Smooth muscle cell (in vitro differentiated cells): ENCODE results near the gene DNAH14. TPM values are rescaled to one million over a fixed set of nuclear protein-coding genes. Genes with fewer than 3 reads are reported as not detected.

Experiments used
- DNase-seq: peaks from one replicate; lab custom pipeline; 2025; ENCODE audit not compliant: unreplicated experiment; lab: John Stamatoyannopoulos, UW
- H2AFZ ChIP-seq: fragments of 200-600 bp; sonication (generic); 2 replicates; pipeline ENCODE4 v1.6.0; 2016; ENCODE audit warnings: antibody characterized with exemption, low read depth, mild to moderate bottlenecking
- H3F3A ChIP-seq: fragments of 200-600 bp; sonication (generic); 2 replicates; pipeline ENCODE4 v1.6.0; 2017; ENCODE audit warnings: antibody characterized with exemption, low read depth
- H3K27ac ChIP-seq: fragments of 200-600 bp; sonication (generic); 2 replicates; pipeline ENCODE4 v1.5.1; 2016; ENCODE audit warnings: low read depth, mild to moderate bottlenecking
- H3K27me3 ChIP-seq: fragments of 200-600 bp; sonication (generic); 2 replicates; pipeline ENCODE4 v1.6.1; 2016; ENCODE audit warnings: low read depth, mild to moderate bottlenecking
- H3K36me3 ChIP-seq: fragments of 200-600 bp; sonication (generic); 2 replicates; pipeline ENCODE4 v1.5.1; 2016; ENCODE audit warnings: low read depth
- H3K4me1 ChIP-seq: fragments of 200-600 bp; sonication (generic); 2 replicates; pipeline ENCODE4 v1.5.1; 2016; ENCODE audit warnings: low read depth
- H3K4me2 ChIP-seq: fragments of 200-600 bp; sonication (generic); 2 replicates; pipeline ENCODE4 v1.6.0; 2016; ENCODE audit warnings: mild to moderate bottlenecking
- H3K4me3 ChIP-seq: fragments of 200-600 bp; sonication (generic); 2 replicates; pipeline ENCODE4 v1.5.1; 2016; ENCODE audit warnings: mild to moderate bottlenecking
- H3K79me2 ChIP-seq: fragments of 200-600 bp; sonication (generic); 2 replicates; pipeline ENCODE4 v1.6.0; 2016; ENCODE audit warnings: low read depth, mild to moderate bottlenecking
- H3K9ac ChIP-seq: fragments of 200-600 bp; sonication (generic); 2 replicates; pipeline ENCODE4 v1.6.0; 2016; ENCODE audit warnings: low read depth
- H3K9me3 ChIP-seq: fragments of 200-600 bp; sonication (generic); replicated peaks from 2 replicates; pipeline ENCODE4 v1.5.1; 2016; ENCODE audit warnings: low read depth
- H4K20me1 ChIP-seq: fragments of 200-600 bp; sonication (generic); 2 replicates; pipeline ENCODE4 v1.6.0; 2016; ENCODE audit warnings: low read depth
- CTCF ChIP-seq: fragments of 200-600 bp; sonication (generic); IDR thresholded peaks from 2 replicates; pipeline ENCODE4 v1.5.1; 2017; ENCODE audit warnings: borderline replicate concordance, mild to moderate bottlenecking, antibody characterized with exemption; ENCODE audit not compliant: insufficient read depth, poor library complexity, severe bottlenecking
- WGBS: methylation state at CpG from one replicate; pipeline ENCODE4 v1.1.7; 2016; ENCODE audit warnings: low lambda C conversion rate; 5-methylcytosine and 5-hydroxymethylcytosine counted together
- polyA plus RNA-seq: library from polyadenylated mRNA; unstranded; fragments of >200 nt; fragmentation: Nextera tagmentation; extraction: Ambion mirVana; gene quantifications from 2 replicates; pipeline ENCODE4 v1.2.1, GENCODE V29; 2016
- total RNA-seq: library from RNA; depleted of rRNA; stranded (reverse); fragments of >200 nt; gene quantifications from 2 replicates; pipeline ENCODE4 v1.2.3, GENCODE V29; 2014

The DNAH14 gene
- total and polyA plus RNA-seq, 2 experiments from 2014 or later, result 9.4 to 44.0 TPM

DNA sequence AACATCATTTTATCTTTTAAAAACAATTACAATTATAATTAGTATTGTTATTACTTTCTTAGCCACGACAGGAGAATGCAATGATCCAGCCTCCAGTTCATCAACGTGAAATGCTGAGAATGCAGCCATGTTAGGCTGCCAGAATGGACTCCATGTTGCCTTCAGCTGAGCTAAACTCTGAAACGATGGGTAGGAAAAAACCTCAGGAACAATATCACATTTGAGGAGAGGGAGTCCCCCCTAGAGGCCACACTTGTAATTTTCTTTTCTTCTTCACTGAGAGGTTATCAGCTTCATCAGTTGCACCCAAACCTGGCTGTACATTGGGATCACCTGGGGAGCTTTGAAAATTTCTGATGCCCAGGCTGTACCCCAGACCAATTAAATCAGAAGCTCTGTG, 34.6 kb upstream of the DNAH14 start:
- H3K9me3 ChIP-seq, result no peaks in the 10 kb centered on the region
- 39% methylated on average over 3 of the region's 3 CpGs for WGBS
- H3K36me3 ChIP-seq, result no peaks in the 10 kb centered on the region
- H3K4me1 ChIP-seq, result no peaks in the 10 kb centered on the region
- peak; percentile 19 for TF ChIP-seq CTCF
- H3K79me2 ChIP-seq, result no peaks in the 10 kb centered on the region
- H3K4me3 ChIP-seq, result no peak overlapping the region
- H3F3A ChIP-seq, result no peaks in the 10 kb centered on the region
- no peaks in the 10 kb centered on the region for H3K27me3 ChIP-seq
- DNase-seq, result no peak
- H3K4me2 ChIP-seq, result no peak overlapping the region
- H3K27ac ChIP-seq, result no peak overlapping the region
- no peak overlapping the region for H2AFZ ChIP-seq
- no peaks in the 10 kb centered on the region for H4K20me1 ChIP-seq
- H3K9ac ChIP-seq, result no peak overlapping the region

DNA sequence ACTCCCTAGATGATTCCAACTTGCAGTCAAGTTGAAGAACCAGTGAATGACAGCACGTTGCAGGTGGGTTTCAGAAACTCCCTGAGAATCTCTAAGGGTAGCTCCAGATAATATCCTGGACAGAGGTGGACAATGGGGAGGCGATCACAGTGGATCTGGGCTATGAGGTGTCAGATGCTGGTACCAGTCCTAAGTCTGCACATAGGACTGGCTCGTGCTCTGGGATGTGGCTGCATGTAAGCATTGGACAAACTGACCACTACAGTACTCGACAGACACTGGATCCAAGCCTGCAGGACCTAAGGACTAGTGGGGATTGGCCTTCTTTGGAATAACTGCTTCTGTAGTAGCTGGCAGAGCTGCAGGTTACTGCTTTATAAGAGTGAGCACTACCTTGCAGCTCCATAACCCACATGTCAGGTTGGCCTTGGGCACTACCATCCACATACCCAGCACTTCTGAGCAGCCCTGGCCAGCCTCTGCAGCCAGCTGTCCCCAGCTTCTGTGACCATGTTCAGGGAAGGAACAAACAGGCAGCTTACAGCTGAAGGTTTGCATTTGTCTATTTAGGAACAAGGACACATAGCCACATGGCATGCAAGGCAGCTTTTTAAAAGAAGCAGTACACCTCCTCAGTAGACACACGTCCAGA, 33.2 kb upstream of the DNAH14 start:
- no peak overlapping the region for H3K4me3 ChIP-seq
- H3K4me2 ChIP-seq, result no peak overlapping the region
- no peaks in the 10 kb centered on the region for H3K36me3 ChIP-seq
- H3K4me1 ChIP-seq, result no peaks in the 10 kb centered on the region
- no peaks in the 10 kb centered on the region for H3F3A ChIP-seq
- no peaks in the 10 kb centered on the region for H4K20me1 ChIP-seq
- H2AFZ ChIP-seq, result no peak overlapping the region
- H3K79me2 ChIP-seq, result no peaks in the 10 kb centered on the region
- WGBS, result 96% methylated on average over 5 of the region's 5 CpGs
- H3K9me3 ChIP-seq, result no peaks in the 10 kb centered on the region
- H3K9ac ChIP-seq, result no peak overlapping the region
- TF ChIP-seq CTCF, result no peak
- no peaks in the 10 kb centered on the region for H3K27me3 ChIP-seq
- no peak for DNase-seq
- no peak overlapping the region for H3K27ac ChIP-seq

DNA sequence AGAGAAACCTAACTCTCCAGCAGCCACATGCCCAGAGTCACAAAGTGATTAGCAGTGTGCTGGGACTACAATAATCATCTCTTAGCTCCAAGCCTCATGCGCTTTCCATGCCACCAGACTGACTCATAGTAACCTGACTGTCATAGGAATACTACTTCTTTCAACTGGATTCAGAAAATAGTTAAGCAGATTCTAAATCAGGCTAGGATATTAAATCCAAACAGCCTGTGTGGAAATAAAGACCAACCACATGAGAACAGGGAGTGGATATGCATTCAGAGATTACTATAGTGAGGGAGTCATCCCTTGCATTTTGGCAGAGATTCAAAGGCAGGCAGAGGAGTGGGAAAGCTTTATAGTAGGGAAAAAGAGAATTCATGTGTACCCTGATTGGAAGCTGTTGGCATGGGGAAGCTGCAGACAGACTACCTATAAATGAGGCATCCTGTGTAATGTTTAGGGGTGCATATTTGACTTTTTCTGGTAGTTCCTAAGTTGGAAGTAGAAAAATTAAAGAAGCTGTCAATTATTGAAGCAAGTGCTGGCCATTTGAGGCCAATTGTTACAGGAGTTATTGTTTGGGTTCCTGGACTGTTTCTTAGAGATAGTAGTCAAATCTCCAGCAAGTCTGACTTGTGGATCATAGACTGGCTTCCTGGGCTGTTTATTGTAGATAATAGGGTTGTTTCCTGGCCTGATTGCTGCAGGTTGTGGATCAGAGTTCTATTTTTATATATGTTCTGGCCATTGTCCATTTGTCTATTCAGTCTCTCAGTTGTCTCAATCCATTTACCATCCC, 31.7 kb upstream of the DNAH14 start:
- peaks cover 4% of the 10 kb centered on the region for H3F3A ChIP-seq
- no peaks in the 10 kb centered on the region for H3K4me1 ChIP-seq
- no peak for DNase-seq
- H4K20me1 ChIP-seq, result no peaks in the 10 kb centered on the region
- H3K27me3 ChIP-seq, result no peaks in the 10 kb centered on the region
- no peak overlapping the region for H3K4me3 ChIP-seq
- TF ChIP-seq CTCF, result no peak
- H3K4me2 ChIP-seq, result no peak overlapping the region
- H3K9me3 ChIP-seq, result no peaks in the 10 kb centered on the region
- H3K9ac ChIP-seq, result no peak overlapping the region
- no peak overlapping the region for H3K27ac ChIP-seq
- H3K79me2 ChIP-seq, result no peaks in the 10 kb centered on the region
- no peaks in the 10 kb centered on the region for H3K36me3 ChIP-seq
- 59% methylated on average over 1 of the region's 1 CpG for whole genome bisulfite sequencing
- no peak overlapping the region for H2AFZ ChIP-seq

GRCh38 chr1:224898937-224899336, 30.5 kb upstream of the DNAH14 start:
- Histone ChIP-seq H3K4me2 (no peak overlapping the region), H3K36me3 (no peaks in the 10 kb centered on the region), H3K9ac (no peak overlapping the region), H3K27me3 (no peaks in the 10 kb centered on the region), H3K4me1 (no peaks in the 10 kb centered on the region), H3F3A (peaks cover 4% of the 10 kb centered on the region), H2AFZ (no peak overlapping the region), H3K27ac (no peak overlapping the region), H3K9me3 (no peaks in the 10 kb centered on the region), H3K4me3 (no peak overlapping the region), H4K20me1 (no peaks in the 10 kb centered on the region), H3K79me2 (no peaks in the 10 kb centered on the region)
- DNase-seq, result no peak
- WGBS, result 99% methylated on average over 3 of the region's 3 CpGs
- TF ChIP-seq CTCF, result no peak
